Smooth muscle cell (in vitro differentiated cells): ENCODE measurements around the gene CPA2. TPM values are rescaled to one million over a fixed set of nuclear protein-coding genes. Genes with fewer than 3 reads are reported as not detected.
A peak's percentile ranks its signal among the peaks of the same experiment; 100 is the strongest.
"Not testable (repeated sequence)": the region's sequence is repeated elsewhere in the genome, so short reads cannot be mapped to it uniquely, and the experiment has no call there.

Source experiments
- DNase-seq: peaks from one replicate; lab custom pipeline; 2025; ENCODE audit not compliant: unreplicated experiment; lab: John Stamatoyannopoulos, UW
- H2AFZ ChIP-seq: fragments of 200-600 bp; sonication (generic); 2 replicates; pipeline ENCODE4 v1.6.0; 2016; ENCODE audit warnings: antibody characterized with exemption, low read depth, mild to moderate bottlenecking
- H3F3A ChIP-seq: fragments of 200-600 bp; sonication (generic); 2 replicates; pipeline ENCODE4 v1.6.0; 2017; ENCODE audit warnings: antibody characterized with exemption, low read depth
- H3K27ac ChIP-seq: fragments of 200-600 bp; sonication (generic); 2 replicates; pipeline ENCODE4 v1.5.1; 2016; ENCODE audit warnings: low read depth, mild to moderate bottlenecking
- H3K27me3 ChIP-seq: fragments of 200-600 bp; sonication (generic); 2 replicates; pipeline ENCODE4 v1.6.1; 2016; ENCODE audit warnings: low read depth, mild to moderate bottlenecking
- H3K36me3 ChIP-seq: fragments of 200-600 bp; sonication (generic); 2 replicates; pipeline ENCODE4 v1.5.1; 2016; ENCODE audit warnings: low read depth
- H3K4me1 ChIP-seq: fragments of 200-600 bp; sonication (generic); 2 replicates; pipeline ENCODE4 v1.5.1; 2016; ENCODE audit warnings: low read depth
- H3K4me2 ChIP-seq: fragments of 200-600 bp; sonication (generic); 2 replicates; pipeline ENCODE4 v1.6.0; 2016; ENCODE audit warnings: mild to moderate bottlenecking
- H3K4me3 ChIP-seq: fragments of 200-600 bp; sonication (generic); 2 replicates; pipeline ENCODE4 v1.5.1; 2016; ENCODE audit warnings: mild to moderate bottlenecking
- H3K79me2 ChIP-seq: fragments of 200-600 bp; sonication (generic); 2 replicates; pipeline ENCODE4 v1.6.0; 2016; ENCODE audit warnings: low read depth, mild to moderate bottlenecking
- H3K9ac ChIP-seq: fragments of 200-600 bp; sonication (generic); 2 replicates; pipeline ENCODE4 v1.6.0; 2016; ENCODE audit warnings: low read depth
- H3K9me3 ChIP-seq: fragments of 200-600 bp; sonication (generic); replicated peaks from 2 replicates; pipeline ENCODE4 v1.5.1; 2016; ENCODE audit warnings: low read depth
- H4K20me1 ChIP-seq: fragments of 200-600 bp; sonication (generic); 2 replicates; pipeline ENCODE4 v1.6.0; 2016; ENCODE audit warnings: low read depth
- CTCF ChIP-seq: fragments of 200-600 bp; sonication (generic); IDR thresholded peaks from 2 replicates; pipeline ENCODE4 v1.5.1; 2017; ENCODE audit warnings: borderline replicate concordance, mild to moderate bottlenecking, antibody characterized with exemption; ENCODE audit not compliant: insufficient read depth, poor library complexity, severe bottlenecking
- WGBS: methylation state at CpG from one replicate; pipeline ENCODE4 v1.1.7; 2016; ENCODE audit warnings: low lambda C conversion rate; 5-methylcytosine and 5-hydroxymethylcytosine counted together
- polyA plus RNA-seq: library from polyadenylated mRNA; unstranded; fragments of >200 nt; fragmentation: Nextera tagmentation; extraction: Ambion mirVana; gene quantifications from 2 replicates; pipeline ENCODE4 v1.2.1, GENCODE V29; 2016
- total RNA-seq: library from RNA; depleted of rRNA; stranded (reverse); fragments of >200 nt; gene quantifications from 2 replicates; pipeline ENCODE4 v1.2.3, GENCODE V29; 2014

CPA2 gene
- total and polyA plus RNA-seq, 2 experiments from 2014 or later: 0.18 TPM; not detected in 1

DNA sequence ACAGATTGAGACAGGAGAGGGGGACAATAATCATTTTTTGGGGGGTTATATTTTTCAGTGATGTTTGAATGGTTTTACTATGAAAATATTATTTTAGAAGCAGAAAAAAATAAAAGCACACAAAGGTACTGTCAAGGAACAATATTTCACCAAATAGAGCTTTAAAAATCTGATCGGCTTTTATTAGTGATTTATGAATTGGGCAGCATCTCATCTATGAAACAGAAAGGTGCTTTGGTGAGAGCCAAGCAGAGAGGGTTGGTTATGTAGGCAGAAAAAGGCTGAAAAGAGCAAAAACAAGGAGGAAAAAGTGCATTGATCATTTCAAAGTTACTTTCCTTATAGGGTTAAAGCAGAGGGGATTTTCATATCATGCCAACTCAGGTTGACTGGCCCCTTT lies 26.4 kb upstream of the CPA2 start:
- Histone ChIP-seq H3K4me2 (no peak overlapping the region), H2AFZ (no peak overlapping the region), H3K27ac (no peak overlapping the region), H3K27me3 (no peaks in the 10 kb centered on the region), H3K9me3 (no peaks in the 10 kb centered on the region), H3K4me3 (no peak overlapping the region), H3K79me2 (no peaks in the 10 kb centered on the region), H3K36me3 (no peaks in the 10 kb centered on the region), H3F3A (peaks cover 6% of the 10 kb centered on the region), H3K9ac (no peak overlapping the region), H3K4me1 (peaks cover 4% of the 10 kb centered on the region), H4K20me1 (no peaks in the 10 kb centered on the region)
- 94% methylated on average over 1 of the region's 1 CpG for WGBS
- no peak for TF ChIP-seq CTCF
- DNase-seq: no peak

DNA sequence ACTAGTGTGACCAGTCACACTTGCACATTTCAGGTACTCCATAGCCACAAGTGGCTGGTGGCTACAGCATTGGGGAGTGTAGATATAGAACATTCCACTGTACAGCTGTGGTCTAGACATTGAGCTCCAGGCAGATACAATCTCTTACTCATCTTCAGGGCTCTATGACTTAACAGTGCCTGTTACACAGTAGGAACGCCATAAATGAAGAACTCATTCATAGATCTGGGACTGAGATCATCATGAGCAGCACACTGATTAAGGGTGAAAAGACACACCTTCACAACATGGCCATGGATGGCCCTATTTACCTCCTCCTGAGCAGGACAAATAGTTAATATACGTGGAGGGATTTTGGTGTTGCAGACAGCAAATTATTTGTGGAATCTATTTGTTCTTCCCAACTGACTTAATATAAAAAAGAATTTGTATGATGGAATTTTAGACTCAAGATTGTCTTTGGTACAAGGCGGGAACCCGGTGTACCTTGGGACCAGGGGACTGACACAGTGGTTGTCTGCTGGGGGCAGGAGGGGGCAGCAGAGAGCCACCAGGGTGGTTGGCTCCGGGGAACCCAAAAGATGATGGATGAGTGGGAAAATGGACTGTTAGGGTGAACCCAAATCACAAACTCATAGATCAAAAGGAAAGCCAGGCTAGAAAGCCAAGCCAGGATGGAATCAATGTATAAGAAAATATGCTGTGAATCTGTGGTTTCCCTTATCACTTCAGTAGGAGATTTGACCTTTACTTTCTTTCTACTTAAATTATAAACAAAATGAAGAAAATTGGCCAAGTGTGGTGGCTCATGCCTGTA lies 24.3 kb upstream of the CPA2 start:
- Histone ChIP-seq H3F3A (peaks cover 6% of the 10 kb centered on the region), H3K27me3 (no peaks in the 10 kb centered on the region), H3K9ac (peak overlapping the region; percentile 44), H3K4me1 (peaks cover 4% of the 10 kb centered on the region), H4K20me1 (no peaks in the 10 kb centered on the region), H3K4me2 (peak overlapping the region; percentile 12), H2AFZ (peak overlapping the region; percentile 6), H3K4me3 (no peak overlapping the region), H3K79me2 (no peaks in the 10 kb centered on the region), H3K9me3 (no peaks in the 10 kb centered on the region), H3K27ac (peak overlapping the region; percentile 90), H3K36me3 (no peaks in the 10 kb centered on the region)
- WGBS: 16% methylated on average over 5 of the region's 5 CpGs
- peak; percentile 43 for TF ChIP-seq CTCF
- no peak for DNase-seq

- not testable (repeated sequence) for H3K4me2 ChIP-seq, H2AFZ ChIP-seq, H3K36me3 ChIP-seq, DNase-seq, H3K79me2 ChIP-seq, H3K4me1 ChIP-seq, H3K27me3 ChIP-seq, H4K20me1 ChIP-seq, H3K9ac ChIP-seq, H3F3A ChIP-seq, H3K4me3 ChIP-seq, H3K9me3 ChIP-seq
- WGBS: 86% methylated on average over 1 of the region's 1 CpG
- peak overlapping the region; percentile 90 for H3K27ac ChIP-seq
Measured at GRCh38 chr7:130243486-130243885, 23.2 kb upstream of the CPA2 start.

GRCh38 chr7:130246491-130246890 lies 20.2 kb upstream of the CPA2 start:
- H3F3A ChIP-seq, H3K4me3 ChIP-seq, H3K4me2 ChIP-seq, H3K4me1 ChIP-seq, DNase-seq, H3K9ac ChIP-seq, H3K9me3 ChIP-seq, H2AFZ ChIP-seq, H4K20me1 ChIP-seq, H3K27me3 ChIP-seq, H3K27ac ChIP-seq, H3K36me3 ChIP-seq, H3K79me2 ChIP-seq: not testable (repeated sequence)
- 100% methylated on average over 1 of the region's 1 CpG for WGBS

DNA sequence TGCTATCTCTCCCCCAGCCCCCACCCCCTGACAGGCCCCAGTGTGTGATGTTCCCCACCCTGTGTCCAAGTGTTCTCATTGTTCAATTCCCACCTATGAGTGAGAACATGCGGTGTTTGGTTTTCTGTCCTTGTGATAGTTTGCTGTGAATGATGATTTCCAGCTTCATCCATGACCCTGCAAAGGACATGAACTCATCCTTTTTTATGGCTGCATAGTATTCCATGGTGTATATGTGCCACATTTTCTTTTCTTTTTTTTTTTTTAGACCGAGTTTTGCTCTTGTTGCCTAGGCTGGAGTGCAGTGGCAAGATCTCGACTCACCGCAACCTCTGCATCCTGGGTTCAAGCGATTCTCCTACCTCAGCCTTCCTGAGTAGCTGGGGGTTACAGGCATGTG lies 17.8 kb upstream of the CPA2 start:
- not testable (repeated sequence) for H4K20me1 ChIP-seq, H3K79me2 ChIP-seq, DNase-seq, H3K9me3 ChIP-seq, H3K36me3 ChIP-seq, H3F3A ChIP-seq, H3K27ac ChIP-seq, H3K4me1 ChIP-seq, H2AFZ ChIP-seq, H3K4me3 ChIP-seq, H3K9ac ChIP-seq, H3K4me2 ChIP-seq, H3K27me3 ChIP-seq
- 97% methylated on average over 5 of the region's 5 CpGs for WGBS

GRCh38 chr7:130249626-130250025 lies 17.0 kb upstream of the CPA2 start:
- H3K79me2 ChIP-seq, H3K4me2 ChIP-seq, H3K27me3 ChIP-seq, H3K36me3 ChIP-seq, H3K27ac ChIP-seq, DNase-seq, H3K4me3 ChIP-seq, H2AFZ ChIP-seq, H3F3A ChIP-seq, H3K4me1 ChIP-seq, H4K20me1 ChIP-seq, H3K9ac ChIP-seq, H3K9me3 ChIP-seq: not testable (repeated sequence)
- WGBS: 96% methylated on average over 3 of the region's 3 CpGs
